HG03571 (cell line): ENCODE measurements around the gene HOXB2.

Experiments used
- ATAC-seq: cut with Tn5 transposase; IDR thresholded peaks from one replicate; pipeline ENCODE4 v1.9.1; 2021; ENCODE audit not compliant: unreplicated experiment

Gene HOXB2

GRCh38 chr17:48553826-48554225 lies 8.9 kb upstream of the HOXB2 start:
- ATAC-seq, result no peak

GRCh38 chr17:48553190-48553547 lies 8.3 kb upstream of the HOXB2 start:
- no peak for ATAC-seq

GRCh38 chr17:48552466-48553189 lies 7.7 kb upstream of the HOXB2 start:
- no peak for ATAC-seq

GRCh38 chr17:48551596-48552465 lies 6.9 kb upstream of the HOXB2 start:
- no peak for ATAC-seq

GRCh38 chr17:48551214-48551555 lies 6.3 kb upstream of the HOXB2 start:
- ATAC-seq, result no peak

GRCh38 chr17:48550502-48551213 lies 5.7 kb upstream of the HOXB2 start:
- ATAC-seq, result no peak

- ATAC-seq, result no peak
Measured at GRCh38 chr17:48549914-48550501, 5.1 kb upstream of the HOXB2 start.

GRCh38 chr17:48549281-48549630 lies 4.3 kb upstream of the HOXB2 start:
- ATAC-seq, result no peak

GRCh38 chr17:48548523-48549280 lies 3.8 kb upstream of the HOXB2 start:
- no peak for ATAC-seq

- ATAC-seq, result no peak
Measured at GRCh38 chr17:48547808-48548522, 3.1 kb upstream of the HOXB2 start.

- ATAC-seq, result no peak
Measured at GRCh38 chr17:48546924-48547807, 2.3 kb upstream of the HOXB2 start.

- no peak for ATAC-seq
Measured at GRCh38 chr17:48546137-48546923, 1.4 kb upstream of the HOXB2 start.

- no peak for ATAC-seq
Measured at GRCh38 chr17:48545539-48545938, 630 bp upstream of the HOXB2 start.

GRCh38 chr17:48544349-48545021 lies 424 bp downstream of the HOXB2 start:
- ATAC-seq, result no peak

- ATAC-seq, result no peak
Measured at GRCh38 chr17:48543854-48544348, 1.0 kb downstream of the HOXB2 start.

GRCh38 chr17:48543107-48543853 lies 1.6 kb downstream of the HOXB2 start:
- ATAC-seq, result peak; percentile 48

- ATAC-seq, result no peak
Measured at GRCh38 chr17:48542698-48543106, 2.2 kb downstream of the HOXB2 start.
